NCI-H345 (cell line): ENCODE data around the gene SULT1C3.

ENCODE experiments used
- DNase-seq: peaks from one replicate; lab custom pipeline; 2025; lab: John Stamatoyannopoulos, UW

SULT1C3 gene

DNA sequence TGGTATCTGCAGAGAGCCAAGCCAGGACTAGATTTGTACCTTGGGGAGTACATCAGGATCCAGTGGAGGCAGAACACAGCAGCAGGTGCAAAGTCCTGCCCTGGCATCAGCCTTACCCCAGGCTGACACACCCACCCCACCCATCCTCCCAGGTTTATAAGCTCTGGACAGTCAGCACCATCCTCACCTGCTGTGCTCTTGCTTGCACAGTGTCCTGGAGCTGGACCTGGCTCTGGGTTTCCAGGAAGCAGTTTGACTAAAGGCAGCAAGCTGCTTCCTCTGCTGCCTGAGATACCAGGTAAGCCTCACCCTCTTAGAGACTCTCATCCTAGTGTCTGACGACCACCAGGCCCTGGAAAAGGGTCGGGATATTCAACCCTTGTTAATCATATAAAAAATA, at the start of gene SULT1C3:
Gene SULT1C3, plus strand, starts transcription at position 183 of the 400 bp plus-strand sequence. CDS start 7,227 bp downstream, outside the sequence.
- DNase-seq = no peak

DNA sequence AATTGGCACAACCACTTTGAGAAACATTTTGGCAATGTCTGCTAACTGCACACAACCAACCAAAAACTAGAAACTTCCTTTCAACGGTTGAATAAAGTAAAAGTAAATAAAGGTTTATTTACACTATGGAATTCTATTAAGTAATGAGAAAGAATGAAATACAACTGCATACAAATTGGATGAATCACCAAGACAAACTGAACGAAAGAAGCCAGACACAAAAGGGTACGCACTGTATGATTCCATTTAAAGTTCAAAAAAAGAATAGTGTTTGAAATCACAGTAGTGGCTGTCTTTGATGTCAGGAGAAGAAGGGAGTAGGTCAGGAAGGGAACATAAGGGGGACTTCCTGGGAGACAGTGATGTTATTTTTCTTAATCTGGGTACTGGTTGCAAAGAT, 46.5 kb upstream of the SULT1C3 start:
- DNase-seq = no peak

DNA sequence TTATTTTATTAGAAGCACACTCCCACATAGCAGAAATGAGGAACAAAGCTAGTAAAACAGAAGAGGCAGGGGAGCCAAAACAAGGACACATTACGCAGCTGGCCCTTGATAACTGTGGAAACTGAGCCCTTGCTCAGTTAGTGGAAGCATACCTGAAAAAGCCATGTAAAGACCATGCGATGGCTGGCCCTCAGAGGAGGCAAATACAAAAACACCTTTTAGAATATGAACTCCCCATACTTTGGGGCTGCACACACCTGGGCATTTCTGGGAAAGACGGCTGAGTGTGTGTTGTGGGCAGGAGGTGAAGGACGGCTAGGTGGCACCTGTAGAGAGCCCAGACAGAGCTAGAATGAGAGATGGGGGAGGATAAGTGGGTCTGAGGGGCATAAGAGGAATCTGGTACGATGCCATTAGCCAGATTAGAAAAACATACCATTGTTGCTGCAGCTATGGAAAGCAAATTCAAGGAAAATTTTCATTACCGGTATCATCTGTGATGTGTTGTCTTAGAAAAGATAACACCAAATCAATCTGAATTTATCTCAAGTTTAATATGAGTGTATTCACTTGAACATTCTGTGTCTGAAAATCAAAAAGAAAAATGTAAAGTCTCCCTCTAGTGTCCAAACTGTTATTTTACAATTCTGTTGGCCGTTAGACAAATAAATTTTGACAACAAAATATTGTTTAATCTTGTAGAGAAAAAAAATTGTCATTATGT, 45.2 kb upstream of the SULT1C3 start:
- DNase-seq = peak; percentile 38

DNA sequence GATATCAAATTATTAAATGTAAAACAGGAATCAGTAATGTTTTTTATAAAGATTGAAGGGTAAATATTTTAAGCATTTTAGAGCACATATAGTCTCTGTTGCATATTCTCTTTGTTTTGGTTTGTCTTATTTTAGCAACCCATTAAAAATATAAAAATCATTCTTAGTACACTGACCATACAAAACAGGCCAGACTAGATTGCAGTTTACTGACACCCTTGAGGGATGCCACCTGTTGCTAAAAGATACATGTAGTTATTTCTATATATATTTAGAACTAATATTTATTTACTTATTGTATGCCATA, 44.7 kb upstream of the SULT1C3 start:
- DNase-seq = no peak

DNA sequence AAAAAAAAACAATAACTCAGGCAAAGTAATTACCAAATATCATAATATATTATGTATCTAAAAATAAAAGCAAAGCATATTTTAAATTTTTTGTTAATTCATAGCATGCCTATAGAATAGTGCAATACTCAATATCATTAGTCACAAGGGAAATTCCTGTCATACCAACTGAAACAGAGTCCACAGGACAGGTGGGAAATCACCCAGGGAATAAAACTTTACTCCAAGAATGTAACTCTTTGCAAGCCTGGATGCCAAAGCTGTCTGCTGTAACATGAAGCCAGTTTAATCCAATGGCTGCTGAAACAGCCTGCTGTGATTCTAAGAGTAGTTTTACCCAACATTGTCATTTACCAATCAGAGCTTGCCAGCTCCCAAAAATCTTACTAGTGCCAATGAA, 40.0 kb upstream of the SULT1C3 start:
- no peak for DNase-seq

DNA sequence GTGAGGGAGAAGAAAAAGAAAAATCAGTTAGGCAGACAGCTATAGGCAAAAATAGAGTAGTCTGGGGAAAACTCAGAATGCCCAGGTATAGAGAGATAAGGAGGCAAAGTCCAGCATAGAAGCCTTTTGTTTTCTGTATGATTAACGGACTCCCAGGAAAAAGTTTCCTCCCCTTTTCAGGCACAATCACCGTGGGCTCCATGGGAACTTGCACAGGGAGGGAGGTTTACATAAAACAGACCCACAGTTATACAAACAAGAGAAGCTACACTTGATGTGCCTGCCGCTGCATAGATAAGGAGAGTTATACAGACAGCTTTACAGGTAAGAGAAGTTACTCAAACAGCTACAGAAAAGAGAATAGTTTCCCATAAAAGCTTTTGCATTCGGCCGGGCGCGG, 39.2 kb upstream of the SULT1C3 start:
- DNase-seq = no peak

DNA sequence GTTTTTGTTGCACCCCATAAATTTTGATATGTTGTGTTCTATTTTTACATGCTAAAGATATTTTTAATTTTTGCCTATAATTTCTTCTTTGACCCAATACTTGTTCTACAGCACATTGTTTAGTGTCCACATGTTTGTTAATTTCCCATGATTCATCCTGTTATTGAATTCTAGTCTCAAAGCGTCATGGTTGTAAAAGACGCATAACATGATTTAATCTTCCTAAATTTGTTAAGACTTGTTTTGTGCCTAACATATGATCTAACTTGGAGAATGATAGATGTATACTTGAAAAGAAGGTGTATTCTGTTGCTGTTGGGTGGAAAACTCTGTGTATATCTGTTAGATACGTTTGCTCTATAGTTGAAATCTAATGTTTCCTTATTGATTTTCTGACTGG, 27.1 kb upstream of the SULT1C3 start:
- DNase-seq = no peak

DNA sequence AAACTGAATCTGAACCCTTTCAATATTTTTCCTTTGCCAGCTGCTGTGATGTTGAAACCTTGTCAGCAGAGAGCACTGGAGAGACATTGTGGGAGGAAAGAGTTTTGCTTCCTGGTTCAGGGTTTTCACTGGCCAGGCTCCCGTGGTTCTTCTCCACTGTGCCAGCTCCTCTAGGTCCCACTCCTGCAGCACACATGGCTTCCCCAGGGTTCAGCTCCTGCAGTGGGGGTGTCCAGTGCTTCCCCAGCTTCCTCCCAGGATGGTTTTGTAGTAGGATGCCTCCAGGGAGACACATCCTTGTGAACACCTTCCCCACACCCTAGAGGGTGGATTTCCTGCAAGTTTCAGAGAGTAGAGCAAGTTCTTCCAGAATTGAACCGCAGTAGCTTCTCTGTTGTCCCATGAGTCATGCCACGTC, 24.0 kb upstream of the SULT1C3 start:
- peak; percentile 33 for DNase-seq

DNA sequence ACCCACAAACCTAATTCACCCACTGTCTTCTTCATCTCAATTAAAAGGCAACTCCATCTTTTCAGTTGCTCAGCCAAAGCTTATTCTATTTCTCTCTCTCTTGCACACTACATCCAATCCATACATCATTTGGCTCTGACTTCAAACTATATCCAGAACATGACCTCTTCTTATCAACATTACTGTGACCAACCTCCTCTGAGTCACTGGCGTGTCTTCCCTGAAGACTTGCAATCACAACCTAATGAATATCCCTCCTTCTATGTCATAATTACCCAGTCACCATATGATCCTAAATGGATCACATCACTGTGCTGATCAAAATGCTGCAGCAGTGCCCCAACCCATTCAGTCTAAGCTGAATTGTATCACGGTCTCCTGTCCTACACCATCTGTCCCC, 22.6 kb upstream of the SULT1C3 start:
- DNase-seq = no peak

DNA sequence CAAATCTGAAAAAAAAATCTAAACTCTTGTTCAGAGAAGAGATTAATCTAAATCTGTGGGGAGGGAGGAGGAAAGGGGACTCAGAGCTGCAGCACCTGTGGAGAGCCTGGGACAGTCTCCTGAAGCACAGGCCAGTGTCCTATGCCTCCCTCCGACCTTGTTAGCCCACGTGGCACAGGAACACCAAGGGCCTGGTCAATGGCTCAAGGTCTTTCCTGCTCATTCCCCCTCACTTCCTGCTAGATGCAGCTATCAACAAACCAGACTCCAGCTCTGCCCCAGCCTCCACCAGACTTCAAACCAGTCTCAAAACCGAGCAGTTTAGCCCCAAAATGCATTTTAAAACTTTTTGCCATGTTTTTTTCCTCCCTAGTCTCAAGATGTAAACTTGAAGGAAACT, 20.1 kb upstream of the SULT1C3 start:
- DNase-seq = no peak

DNA sequence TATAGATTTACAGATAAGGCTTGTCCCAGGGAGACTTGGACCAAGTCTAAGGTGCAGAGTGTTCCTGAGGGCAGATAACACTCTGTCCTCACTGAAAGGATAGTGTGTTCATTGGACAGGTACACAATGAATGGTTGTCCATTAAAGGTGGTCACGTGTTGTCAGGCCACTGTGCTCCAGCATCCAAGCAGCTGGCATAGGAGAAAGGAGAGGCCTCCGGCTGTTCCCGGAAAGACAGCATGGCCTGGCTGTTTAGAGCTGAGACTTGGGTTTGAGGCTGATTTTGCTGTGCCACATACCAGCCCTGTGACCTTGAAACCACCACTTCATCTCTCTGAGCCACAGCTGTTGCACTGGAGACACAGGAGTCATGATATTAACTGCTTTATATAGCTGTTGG, 19.6 kb upstream of the SULT1C3 start:
- no peak for DNase-seq

DNA sequence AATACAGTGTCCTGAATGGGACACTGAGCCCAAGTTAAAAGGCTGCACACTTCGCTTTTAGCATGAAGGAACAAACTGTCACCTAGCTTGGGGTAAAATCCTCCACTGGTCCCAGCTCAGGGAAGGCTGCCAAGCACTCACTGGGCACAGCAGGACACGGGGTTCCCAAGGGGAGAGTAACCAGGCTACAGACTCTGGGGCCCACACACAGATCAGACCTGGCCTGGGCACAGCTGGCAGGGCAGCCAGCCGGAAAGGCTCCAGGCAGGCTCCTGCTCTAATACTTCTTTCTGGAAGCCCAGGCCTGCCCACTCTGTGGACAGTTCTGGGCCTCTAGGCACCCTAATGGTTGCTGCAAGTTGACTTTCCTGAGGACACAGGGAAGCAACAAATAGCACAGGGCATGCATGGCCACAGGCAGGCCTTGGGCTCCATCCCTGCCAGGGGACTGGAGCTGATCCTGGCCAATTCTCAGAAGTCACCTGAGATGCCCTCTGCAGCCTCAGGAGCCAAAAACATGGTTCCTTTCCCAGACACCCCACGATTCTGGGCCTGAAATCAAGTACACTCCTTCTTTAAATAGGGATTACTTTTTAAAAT, 18.7 kb upstream of the SULT1C3 start:
- peak; percentile 63 for DNase-seq

DNA sequence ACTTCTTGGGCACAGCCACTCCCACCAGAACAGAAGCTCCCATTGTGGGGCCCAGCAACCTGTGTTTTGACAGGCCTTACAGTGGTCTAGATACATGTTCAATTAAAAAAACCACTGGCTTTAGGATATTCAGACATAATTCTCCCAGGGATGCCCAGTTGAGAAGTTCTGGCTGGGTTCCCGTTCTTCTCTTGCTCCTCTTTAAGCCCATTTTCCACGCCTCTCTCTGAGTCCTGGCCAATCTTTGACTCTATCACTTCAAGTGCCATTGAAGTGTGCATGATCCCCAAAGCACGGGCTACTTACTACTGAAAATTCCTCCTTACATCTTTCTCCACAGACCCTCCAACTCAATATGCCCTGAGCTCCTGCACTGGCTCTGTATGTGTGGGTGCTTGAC, 17.5 kb upstream of the SULT1C3 start:
- DNase-seq = no peak

DNA sequence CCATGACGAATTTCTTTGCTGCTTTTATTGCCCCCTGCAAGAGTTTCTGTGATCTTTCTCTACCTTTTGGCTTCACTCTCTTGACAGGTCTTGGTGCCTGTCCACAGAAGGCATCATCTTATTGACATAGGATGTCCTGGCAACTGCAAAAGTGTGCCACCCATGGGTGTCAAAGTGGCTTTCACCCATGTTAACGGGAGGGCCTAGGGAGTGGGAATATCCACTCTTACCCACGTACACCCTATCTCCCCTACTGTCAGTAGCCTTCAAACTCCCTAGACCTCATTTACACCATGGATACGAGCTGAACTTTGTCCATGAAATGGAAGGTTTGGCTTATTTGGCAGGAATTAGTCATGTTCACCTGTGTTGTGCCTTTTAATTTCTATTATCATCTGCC, 16.2 kb upstream of the SULT1C3 start:
- DNase-seq = no peak

DNA sequence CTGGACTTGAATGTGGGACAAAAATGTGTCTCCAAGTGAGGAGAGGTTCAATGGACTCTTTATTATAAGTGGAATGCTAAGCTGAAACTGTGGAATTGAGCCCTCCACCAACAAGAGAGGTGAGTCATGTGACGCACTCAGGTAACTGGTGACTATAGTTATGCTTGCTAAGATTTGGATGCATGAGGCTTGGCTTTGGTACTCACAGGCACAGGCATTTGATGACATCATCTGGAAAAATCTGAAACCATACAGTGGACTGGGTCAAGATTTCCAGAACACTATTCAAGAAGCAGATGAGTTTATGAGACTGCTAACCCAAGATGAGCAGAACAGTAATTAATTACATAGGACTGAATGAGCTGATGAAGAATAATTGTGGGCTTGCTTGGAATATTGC, 15.7 kb upstream of the SULT1C3 start:
- DNase-seq = no peak

DNA sequence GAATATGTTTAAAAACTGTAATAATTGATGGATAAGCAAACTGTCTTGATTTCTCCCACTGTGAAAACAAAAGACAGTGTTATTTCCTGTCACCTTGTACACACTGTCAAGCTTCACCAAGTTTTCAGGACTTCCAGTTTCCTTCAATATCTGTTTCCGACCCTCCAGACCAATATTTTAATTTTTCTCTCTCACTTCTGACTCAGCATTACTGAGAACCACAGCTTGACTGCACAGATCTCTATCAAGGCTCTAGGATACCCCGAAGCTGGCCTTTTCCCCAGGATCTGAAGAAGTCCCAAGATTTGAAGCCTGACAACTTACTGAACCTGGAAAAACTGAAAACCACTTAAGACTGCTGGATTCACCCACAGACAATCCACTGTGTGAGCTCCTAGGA, 13.2 kb upstream of the SULT1C3 start:
- no peak for DNase-seq

DNA sequence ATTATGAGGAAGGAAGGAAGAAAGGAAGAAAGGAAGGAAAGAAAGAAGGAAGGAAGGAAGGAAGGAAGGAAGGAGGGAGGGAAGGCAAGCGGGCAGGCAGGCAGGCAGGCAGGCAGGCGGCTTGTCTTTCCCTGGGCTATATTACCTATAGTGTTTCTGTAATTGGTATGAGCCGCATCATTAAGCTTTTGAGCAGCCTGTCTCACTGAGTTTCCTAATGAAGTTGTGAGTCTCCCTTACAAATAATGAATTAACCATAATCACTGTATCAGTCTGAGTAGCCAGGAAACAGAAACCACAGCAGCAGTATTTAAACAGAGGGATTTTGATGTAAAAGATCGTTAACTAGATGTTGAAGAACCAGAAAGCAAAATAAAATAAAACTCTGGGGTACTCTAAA, 11.8 kb upstream of the SULT1C3 start:
- no peak for DNase-seq

DNA sequence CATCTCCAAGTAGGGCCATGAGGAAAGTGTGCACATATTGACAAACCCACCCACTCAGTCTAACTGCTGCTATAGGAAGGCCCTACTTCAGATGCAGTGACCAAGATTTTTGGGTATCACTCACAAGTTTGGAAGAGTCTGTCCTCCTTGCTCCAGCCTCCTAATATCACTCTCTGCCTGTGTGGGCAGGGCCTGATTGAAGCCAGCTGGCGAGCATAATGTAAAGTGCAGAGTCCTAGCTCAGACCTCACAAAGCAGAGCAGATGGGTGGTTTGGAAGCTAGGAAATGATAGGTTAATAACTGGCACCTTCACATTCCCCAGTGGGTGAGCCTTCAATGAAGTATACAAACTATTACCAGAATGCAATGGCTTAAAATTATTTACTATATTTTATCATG, 11.2 kb upstream of the SULT1C3 start:
- no peak for DNase-seq

DNA sequence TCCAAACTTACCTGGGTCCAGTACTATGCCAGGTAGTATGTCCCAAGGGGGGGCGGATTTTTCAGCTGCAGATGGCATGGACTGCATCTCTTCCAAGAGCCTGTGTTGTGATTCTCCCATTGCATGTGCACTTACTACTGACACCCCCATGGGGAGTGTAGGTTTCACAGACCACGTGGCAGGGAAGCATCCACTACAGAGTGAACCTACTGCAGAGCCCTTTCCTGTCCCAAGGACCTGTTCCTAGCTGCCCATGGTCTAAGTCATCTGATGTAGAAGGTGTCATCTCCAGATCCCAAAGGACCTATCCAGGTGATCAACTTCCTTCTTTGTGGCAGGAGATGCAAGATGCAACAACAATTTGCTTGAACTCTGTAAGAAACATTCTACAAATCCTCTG, 9.9 kb upstream of the SULT1C3 start:
- no peak for DNase-seq

DNA sequence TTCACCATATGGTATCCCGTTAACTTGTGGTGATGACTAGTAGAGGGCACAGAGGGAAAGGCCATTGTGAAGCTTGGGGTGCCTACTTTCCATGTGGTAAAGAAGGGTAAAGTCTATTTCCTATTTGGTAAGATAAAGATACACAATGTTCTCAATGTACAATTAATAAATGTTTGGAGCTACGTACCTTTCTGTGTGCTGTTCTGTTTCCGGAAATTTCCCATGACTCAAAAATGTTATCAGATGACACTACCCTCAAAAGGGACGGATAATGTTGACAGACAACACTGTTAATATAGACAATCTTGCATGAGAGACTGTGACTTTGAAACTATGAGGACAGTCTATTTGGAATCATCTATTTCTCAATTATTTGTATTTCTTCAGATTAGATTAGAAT, 4.2 kb upstream of the SULT1C3 start:
- DNase-seq = no peak

DNA sequence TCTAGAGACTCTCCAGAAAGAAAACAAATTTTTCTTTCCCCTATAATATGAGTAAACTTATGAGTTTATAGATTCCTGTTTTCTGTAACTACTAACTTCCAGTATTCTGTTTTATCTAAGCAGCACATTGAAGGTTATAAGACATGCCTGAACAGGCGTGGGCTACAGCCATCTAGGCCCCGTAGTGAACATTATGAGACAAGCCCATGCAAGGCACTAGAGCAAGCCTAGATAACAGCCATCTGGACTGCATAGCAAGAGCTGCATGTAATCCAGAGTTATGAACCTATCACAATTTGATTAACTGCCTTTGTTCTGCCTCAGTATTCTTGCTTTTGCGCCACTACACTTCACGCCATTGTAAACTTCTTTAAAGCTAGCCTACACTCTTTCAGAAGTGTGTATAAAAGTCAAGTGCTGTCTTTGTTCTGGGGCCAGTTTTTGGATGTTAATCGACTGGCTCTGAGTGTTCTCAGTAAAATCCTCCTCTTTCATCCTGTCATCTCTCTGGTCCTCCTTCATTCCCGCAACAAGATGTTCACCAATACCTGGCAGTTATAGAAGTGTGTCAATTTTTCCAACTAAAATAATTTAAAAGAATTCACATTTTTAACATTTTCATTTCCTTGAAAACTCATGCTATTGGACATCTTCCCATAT, 3.0 kb upstream of the SULT1C3 start:
- DNase-seq = no peak

DNA sequence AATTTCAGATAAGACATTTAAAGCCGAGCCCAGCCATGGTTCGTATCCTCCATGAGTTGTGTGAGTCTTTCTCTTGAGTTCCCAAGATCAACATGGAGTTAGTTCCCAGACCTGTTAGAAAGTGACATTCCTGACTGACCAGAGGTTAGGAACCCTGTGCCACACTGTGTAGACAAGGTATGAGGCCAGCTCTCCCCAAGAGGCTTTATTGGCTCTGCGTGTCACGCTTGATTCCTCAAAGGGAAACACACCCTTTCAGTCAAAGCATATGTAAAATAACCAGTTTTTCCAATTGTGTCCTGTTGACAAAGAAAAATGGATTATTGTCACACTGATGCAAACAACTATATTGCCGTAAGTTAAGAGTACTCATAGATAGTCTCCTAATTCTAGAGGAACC, 1.2 kb downstream of the SULT1C3 start:
- DNase-seq = no peak

DNA sequence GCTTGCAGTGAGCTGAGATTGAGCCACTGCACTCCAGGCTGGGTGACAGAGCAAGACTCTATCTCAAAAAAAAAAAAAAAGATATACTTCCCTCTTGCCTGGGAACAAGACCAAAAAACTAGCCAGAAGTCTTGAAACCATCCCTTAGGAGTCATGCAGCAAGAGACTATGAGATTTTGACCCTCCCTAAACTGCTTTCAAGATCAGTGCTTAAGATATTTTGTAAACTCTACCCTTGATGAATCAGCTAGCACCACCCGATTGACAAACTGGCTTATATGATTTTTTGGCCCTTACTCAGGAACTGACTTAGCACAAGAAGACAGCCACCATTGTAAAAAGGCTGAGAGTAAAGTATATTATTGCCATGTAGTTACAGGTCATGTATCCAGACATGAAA, 3.8 kb downstream of the SULT1C3 start:
- DNase-seq = no peak
